Cardiac muscle cell (in vitro differentiated cells and primary cell): ENCODE data around the gene CEP126. TPM values are rescaled to one million over a fixed set of nuclear protein-coding genes. Genes with fewer than 3 reads are reported as not detected.

Experiments
- DNase-seq, 2 donors: peaks; one replicate each; pipeline versions ENCODE4 v3.0.0 to v3.0.0-alpha.2; 2010 to 2017; ENCODE audit warnings: low read depth in 1 of 2, low spot score in 1 of 2
- H3K27ac ChIP-seq: fragments of 200-600 bp; sonication (generic); 2 replicates; pipeline ENCODE4 v1.5.1; 2016
- H3K27me3 ChIP-seq: fragments of 200-600 bp; sonication (generic); 2 replicates; pipeline ENCODE4 v1.6.0; 2016; ENCODE audit warnings: control low read depth
- H3K36me3 ChIP-seq: fragments of 200-600 bp; sonication (generic); 2 replicates; pipeline ENCODE4 v1.5.1; 2016; ENCODE audit warnings: control low read depth
- H3K4me1 ChIP-seq: fragments of 200-600 bp; sonication (generic); 2 replicates; pipeline ENCODE4 v1.8.1; 2017; ENCODE audit warnings: low read depth, mild to moderate bottlenecking, mixed run types
- H3K4me3 ChIP-seq: fragments of 200-600 bp; sonication (generic); 2 replicates; pipeline ENCODE4 v1.5.1; 2016; ENCODE audit warnings: mild to moderate bottlenecking
- H3K9me3 ChIP-seq: fragments of 200-600 bp; sonication (generic); 2 replicates; pipeline ENCODE4 v1.5.1; 2017; ENCODE audit warnings: low read depth, mild to moderate bottlenecking, control low read depth
- CTCF ChIP-seq: IDR thresholded peaks from 2 replicates; pipeline ENCODE4 v1.5.1; 2012; ENCODE audit warnings: low read depth, mild to moderate bottlenecking, low read length
- polyA plus RNA-seq: library from polyadenylated mRNA; unstranded; fragments of >200 nt; fragmentation: Nextera tagmentation; extraction: Ambion mirVana; gene quantifications from 2 replicates; pipeline ENCODE4 v1.2.1, GENCODE V29; 2016
- total RNA-seq: library from RNA; depleted of rRNA; stranded (reverse); fragments of >200 nt; gene quantifications from 2 replicates; pipeline ENCODE4 v1.2.3, GENCODE V29; 2016

Gene CEP126
- total and polyA plus RNA-seq, 2 experiments from 2014 or later = 1.2 to 1.5 TPM

- Histone ChIP-seq H3K9me3 (no peaks in the 10 kb centered on the region), H3K27ac (no peak overlapping the region), H3K4me3 (no peak overlapping the region), H3K27me3 (no peaks in the 10 kb centered on the region), H3K4me1 (no peaks in the 10 kb centered on the region), H3K36me3 (no peaks in the 10 kb centered on the region)
- no peak for TF ChIP-seq CTCF
- DNase-seq = no peak
Observed at GRCh38 chr11:102004220-102004619, 89.4 kb downstream of the CEP126 start.

DNA sequence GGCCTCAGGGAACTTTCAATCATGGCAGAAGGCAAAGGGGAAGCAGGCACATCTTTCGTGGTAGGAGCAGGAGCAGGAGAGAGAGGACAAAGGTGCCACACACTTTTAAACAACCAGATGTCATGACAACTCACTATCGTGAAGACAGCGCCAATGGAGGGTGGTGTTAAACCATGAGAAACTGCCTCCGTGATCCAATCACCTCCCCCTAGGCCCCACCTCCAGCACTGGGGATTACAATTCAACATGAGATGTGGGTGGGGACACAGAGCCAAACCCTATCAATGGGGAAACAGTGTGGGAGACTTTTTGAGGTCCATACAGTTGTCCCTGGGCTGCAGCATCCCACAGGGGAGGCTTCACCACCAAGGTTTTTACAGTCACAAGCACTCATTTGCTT, 90.5 kb downstream of the CEP126 start:
- H3K36me3 ChIP-seq = no peaks in the 10 kb centered on the region
- TF ChIP-seq CTCF = no peak
- DNase-seq = no peak
- no peak overlapping the region for H3K27ac ChIP-seq
- no peak overlapping the region for H3K4me3 ChIP-seq
- no peaks in the 10 kb centered on the region for H3K4me1 ChIP-seq
- H3K9me3 ChIP-seq = no peaks in the 10 kb centered on the region
- no peaks in the 10 kb centered on the region for H3K27me3 ChIP-seq

GRCh38 chr11:102006835-102007566, 92.2 kb downstream of the CEP126 start:
- Histone ChIP-seq H3K27me3 (no peaks in the 10 kb centered on the region), H3K4me3 (no peak overlapping the region), H3K36me3 (no peaks in the 10 kb centered on the region), H3K27ac (no peak overlapping the region), H3K4me1 (peaks cover 11% of the 10 kb centered on the region), H3K9me3 (no peaks in the 10 kb centered on the region)
- no peak for DNase-seq
- TF ChIP-seq CTCF = no peak

DNA sequence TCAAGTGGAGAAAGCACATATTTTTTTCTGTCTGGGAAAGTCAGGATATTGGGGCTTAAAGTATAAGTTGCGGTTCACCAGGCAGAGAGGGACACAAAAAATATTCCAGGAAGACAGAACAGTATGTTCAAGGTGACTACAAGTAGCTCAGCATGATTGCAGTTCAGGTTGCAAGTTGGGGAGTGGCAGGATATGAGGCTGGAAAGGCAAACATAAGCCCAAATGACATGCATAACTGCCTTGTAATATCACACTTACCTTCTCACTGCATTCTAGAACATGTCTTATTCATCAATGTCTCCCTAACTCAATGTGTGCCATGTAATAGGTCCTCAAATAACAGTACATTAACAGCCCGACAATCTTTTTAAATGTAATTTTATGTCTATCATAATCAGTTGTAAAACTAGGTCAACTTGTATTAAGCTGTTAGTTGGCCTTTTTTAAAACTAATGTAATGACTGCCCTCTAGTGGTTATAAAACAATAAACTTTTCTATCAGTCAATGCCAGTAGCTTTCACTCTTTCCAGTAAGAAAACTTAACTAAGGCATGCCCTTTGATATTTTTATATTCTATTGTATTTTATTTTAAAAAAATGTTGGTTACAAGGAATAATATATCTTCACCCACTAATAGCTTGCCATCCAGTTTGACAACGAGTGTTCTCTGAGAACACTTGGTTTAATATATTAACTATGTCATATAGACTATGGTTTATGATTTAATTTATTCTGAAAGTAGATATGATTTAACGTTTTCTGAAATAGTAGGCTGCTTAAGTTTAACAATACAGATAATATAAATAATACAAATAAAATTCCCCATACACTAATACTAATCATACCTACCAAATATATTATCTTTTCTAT, 93.0 kb downstream of the CEP126 start:
- DNase-seq = peak; percentile 65 to 66
- H3K27ac ChIP-seq = no peak overlapping the region
- H3K4me1 ChIP-seq = peaks cover 11% of the 10 kb centered on the region
- TF ChIP-seq CTCF = peak; percentile 38
- no peaks in the 10 kb centered on the region for H3K36me3 ChIP-seq
- no peaks in the 10 kb centered on the region for H3K9me3 ChIP-seq
- H3K27me3 ChIP-seq = no peaks in the 10 kb centered on the region
- H3K4me3 ChIP-seq = no peak overlapping the region

DNA sequence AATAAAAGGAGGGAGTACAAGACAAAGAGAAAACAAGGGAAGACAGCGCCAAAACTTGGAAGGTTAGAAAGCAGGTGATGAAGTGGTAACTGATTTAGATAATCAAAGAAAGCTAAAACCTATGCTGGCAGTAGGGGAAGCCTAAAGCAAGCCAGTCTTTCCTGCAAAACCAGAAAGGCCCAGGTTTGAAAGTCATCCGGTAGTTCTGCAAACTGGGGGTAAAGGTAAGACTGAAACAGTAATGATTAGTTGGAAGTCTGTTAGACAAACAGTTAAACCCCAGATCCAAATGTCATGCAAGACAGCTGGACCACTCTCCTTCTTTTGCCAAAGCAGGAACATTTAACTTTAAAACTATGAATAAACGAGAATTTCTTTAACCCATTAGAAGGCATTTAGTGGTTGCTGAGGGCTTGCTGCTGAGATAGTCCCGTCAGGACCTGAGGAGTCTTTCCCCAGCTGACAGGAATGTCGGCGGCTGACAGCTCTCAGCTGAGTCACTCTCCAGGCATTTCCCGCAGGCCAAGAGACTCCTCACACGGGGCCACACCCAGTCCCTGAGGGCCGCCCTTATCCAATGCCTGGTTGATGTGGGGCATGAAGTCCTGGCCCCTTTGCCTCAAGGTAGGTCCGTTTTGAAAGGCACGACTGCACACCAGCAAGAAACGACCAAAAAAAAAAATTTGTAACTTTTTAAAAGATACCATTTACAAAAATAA, 96.1 kb downstream of the CEP126 start:
- no peaks in the 10 kb centered on the region for H3K36me3 ChIP-seq
- H3K27ac ChIP-seq = no peak overlapping the region
- peaks cover 11% of the 10 kb centered on the region for H3K4me1 ChIP-seq
- no peaks in the 10 kb centered on the region for H3K27me3 ChIP-seq
- no peak overlapping the region for H3K4me3 ChIP-seq
- H3K9me3 ChIP-seq = no peaks in the 10 kb centered on the region
- no peak for TF ChIP-seq CTCF
- peak; percentile 68 to 83 for DNase-seq
